Subcutaneous abdominal adipose tissue (tissue), 5 donors: ENCODE results near the gene NFKB1.
A peak's percentile ranks its signal among the peaks of the same experiment; 100 is the strongest.

Experiments used
- H3K27ac ChIP-seq: one replicate; pipeline ENCODE4 v1.7.0; 2013; ENCODE audit warnings: low read depth, mild to moderate bottlenecking, inconsistent platforms, low read length, moderate library complexity
- H3K27me3 ChIP-seq, 5 donors: one replicate each; pipeline ENCODE4 v1.7.0; 2013; ENCODE audit warnings: low read length in 5 of 5, inconsistent platforms in 1 of 5; ENCODE audit not compliant: control insufficient read depth in 5 of 5, insufficient read depth in 4 of 5
- H3K36me3 ChIP-seq, 5 donors: one replicate each; pipeline ENCODE4 v1.7.0; 2013; ENCODE audit warnings: low read length in 5 of 5; ENCODE audit not compliant: control insufficient read depth in 5 of 5, insufficient read depth in 5 of 5
- H3K4me1 ChIP-seq, 5 donors: one replicate each; pipeline ENCODE4 v1.7.0; 2013; ENCODE audit warnings: low read length in 5 of 5, mild to moderate bottlenecking in 3 of 5, moderate library complexity in 1 of 5; ENCODE audit not compliant: control insufficient read depth in 5 of 5, insufficient read depth in 5 of 5
- H3K4me3 ChIP-seq, 5 donors: one replicate each; pipeline ENCODE4 v1.7.0; 2013; ENCODE audit warnings: low read length in 5 of 5, low read depth in 1 of 5
- H3K9ac ChIP-seq, 5 donors: one replicate each; pipeline ENCODE4 v1.7.0; 2013; ENCODE audit warnings: low read length in 5 of 5, mild to moderate bottlenecking in 4 of 5, moderate library complexity in 3 of 5
- H3K9me3 ChIP-seq, 5 donors: one replicate each; pipeline ENCODE4 v1.7.0; 2013; ENCODE audit warnings: low read length in 5 of 5; ENCODE audit not compliant: control insufficient read depth in 5 of 5
- donor health status: healthy.
- donor health status: healthy.
- donor health status: healthy.
- donor health status: healthy.
- donor health status: healthy.

The NFKB1 gene

DNA sequence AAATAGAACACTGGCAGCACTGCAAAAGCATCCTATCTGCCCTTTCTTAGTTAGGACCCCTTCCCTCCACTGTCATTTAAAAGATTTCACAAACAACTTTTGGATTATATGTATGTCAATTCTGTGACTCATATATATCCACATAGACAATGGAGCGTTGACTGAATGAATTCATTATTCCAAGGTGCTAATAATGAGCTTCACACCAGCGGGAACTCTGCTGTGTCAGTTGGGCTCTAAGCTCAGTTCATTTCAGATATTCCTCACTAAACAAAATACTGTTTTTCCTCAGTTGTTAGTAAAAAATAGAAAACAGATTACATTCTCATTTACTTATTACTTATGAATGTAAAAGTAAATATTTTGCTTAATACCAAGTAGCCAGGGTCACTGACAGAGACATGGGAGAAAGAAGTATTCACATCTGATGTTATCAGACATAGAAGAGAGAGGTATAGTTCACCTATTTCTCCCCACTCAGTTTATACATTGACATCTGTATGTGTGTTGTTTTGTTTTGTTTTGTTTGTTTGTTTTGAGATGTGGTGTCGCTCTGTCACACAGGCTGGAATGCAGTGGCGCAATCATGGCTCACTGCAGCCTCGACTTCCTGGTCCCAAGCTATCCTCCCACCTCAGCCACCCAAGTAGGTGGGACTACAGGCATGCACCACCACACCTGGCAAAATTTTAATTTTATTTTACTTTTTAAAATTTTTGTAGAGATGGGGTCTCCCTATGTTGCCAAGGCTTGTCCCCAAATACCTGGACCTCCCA lies 10.9 kb downstream of the NFKB1 start:
- H3K9me3 ChIP-seq, result peaks cover 0 to 4% (median 0%) of the 10 kb centered on the region in 5 donors
- no peak overlapping the region for H3K4me3 ChIP-seq
- H3K27me3 ChIP-seq, result no peaks in the 10 kb centered on the region
- H3K36me3 ChIP-seq, result no peaks in the 10 kb centered on the region
- H3K27ac ChIP-seq, result no peak overlapping the region
- H3K9ac ChIP-seq, result no peak overlapping the region
- peaks cover 0 to 14% (median 6%) of the 10 kb centered on the region in 5 donors for H3K4me1 ChIP-seq

- H3K27ac ChIP-seq, result no peak overlapping the region
- peaks cover 0 to 4% (median 0%) of the 10 kb centered on the region in 5 donors for H3K9me3 ChIP-seq
- no peak overlapping the region for H3K9ac ChIP-seq
- no peak overlapping the region for H3K4me3 ChIP-seq
- H3K27me3 ChIP-seq, result no peaks in the 10 kb centered on the region
- peaks cover 4 to 16% (median 12%) of the 10 kb centered on the region in 5 donors for H3K4me1 ChIP-seq
- H3K36me3 ChIP-seq, result no peaks in the 10 kb centered on the region
These were observed 13.3 kb downstream of the NFKB1 start for GRCh38 chr4:102514298-102514964.

GRCh38 chr4:102517753-102518152 lies 16.6 kb downstream of the NFKB1 start:
- Histone ChIP-seq H3K36me3 (no peaks in the 10 kb centered on the region), H3K4me3 (no peak overlapping the region), H3K4me1 (peaks cover 4 to 21% (median 13%) of the 10 kb centered on the region in 5 donors), H3K9ac (no peak overlapping the region), H3K9me3 (peaks cover 0 to 4% (median 0%) of the 10 kb centered on the region in 5 donors), H3K27ac (no peak overlapping the region), H3K27me3 (no peaks in the 10 kb centered on the region)

- peaks cover 0 to 4% (median 0%) of the 10 kb centered on the region in 5 donors for H3K9me3 ChIP-seq
- peak overlapping the region; percentile 9 for H3K27ac ChIP-seq
- H3K4me3 ChIP-seq, result peak overlapping the region in 1 of 5 donors; percentile 22
- H3K36me3 ChIP-seq, result no peaks in the 10 kb centered on the region
- H3K27me3 ChIP-seq, result no peaks in the 10 kb centered on the region
- H3K4me1 ChIP-seq, result peaks cover 4 to 26% (median 13%) of the 10 kb centered on the region in 5 donors
- no peak overlapping the region for H3K9ac ChIP-seq
These were observed 17.6 kb downstream of the NFKB1 start for GRCh38 chr4:102518703-102519131.

GRCh38 chr4:102519925-102520324 lies 18.8 kb downstream of the NFKB1 start:
- Histone ChIP-seq H3K9ac (no peak overlapping the region), H3K36me3 (no peaks in the 10 kb centered on the region), H3K4me1 (peaks cover 4 to 30% (median 13%) of the 10 kb centered on the region in 5 donors), H3K27ac (no peak overlapping the region), H3K27me3 (no peaks in the 10 kb centered on the region), H3K4me3 (no peak overlapping the region), H3K9me3 (peaks cover 0 to 4% (median 0%) of the 10 kb centered on the region in 5 donors)

- peaks cover 0 to 2% (median 0%) of the 10 kb centered on the region in 5 donors for H3K9me3 ChIP-seq
- no peak overlapping the region for H3K4me3 ChIP-seq
- H3K36me3 ChIP-seq, result peaks cover 0 to 4% (median 0%) of the 10 kb centered on the region in 5 donors
- H3K27me3 ChIP-seq, result no peaks in the 10 kb centered on the region
- peaks cover 4 to 32% (median 13%) of the 10 kb centered on the region in 5 donors for H3K4me1 ChIP-seq
- no peak overlapping the region for H3K9ac ChIP-seq
- H3K27ac ChIP-seq, result no peak overlapping the region
These were observed 20.4 kb downstream of the NFKB1 start for GRCh38 chr4:102521570-102521969.

GRCh38 chr4:102522031-102522440 lies 20.9 kb downstream of the NFKB1 start:
- Histone ChIP-seq H3K27me3 (no peaks in the 10 kb centered on the region), H3K36me3 (peaks cover 0 to 4% (median 0%) of the 10 kb centered on the region in 5 donors), H3K27ac (no peak overlapping the region), H3K9me3 (no peaks in the 10 kb centered on the region), H3K4me1 (peaks cover 4 to 32% (median 13%) of the 10 kb centered on the region in 5 donors), H3K9ac (no peak overlapping the region), H3K4me3 (no peak overlapping the region)

GRCh38 chr4:102524691-102525090 lies 23.5 kb downstream of the NFKB1 start:
- Histone ChIP-seq H3K27me3 (no peaks in the 10 kb centered on the region), H3K9ac (no peak overlapping the region), H3K36me3 (peaks cover 0 to 6% (median 1%) of the 10 kb centered on the region in 5 donors), H3K27ac (no peak overlapping the region), H3K4me1 (peaks cover 0 to 29% (median 8%) of the 10 kb centered on the region in 5 donors), H3K9me3 (no peaks in the 10 kb centered on the region), H3K4me3 (no peak overlapping the region)

DNA sequence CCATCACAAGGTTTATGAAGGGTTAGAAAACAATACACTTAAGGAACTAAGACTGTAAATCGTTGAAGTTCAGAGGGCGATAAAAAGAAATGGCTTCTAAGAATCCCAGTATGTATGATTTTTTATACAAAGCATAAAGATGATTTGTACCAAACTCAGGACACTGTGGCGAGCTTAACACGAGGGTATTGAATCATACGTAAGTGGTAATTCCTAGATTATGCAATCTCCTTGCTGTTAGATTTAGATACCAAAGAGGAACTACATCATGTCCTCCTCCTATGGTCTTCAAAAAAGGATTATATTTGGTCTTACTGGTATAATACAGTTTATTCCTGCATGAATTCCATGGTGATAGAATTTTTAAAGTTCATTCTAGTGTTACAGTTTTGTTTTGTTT lies 23.9 kb downstream of the NFKB1 start:
- no peaks in the 10 kb centered on the region for H3K27me3 ChIP-seq
- H3K4me3 ChIP-seq, result no peak overlapping the region
- no peak overlapping the region for H3K9ac ChIP-seq
- no peak overlapping the region for H3K27ac ChIP-seq
- no peaks in the 10 kb centered on the region for H3K9me3 ChIP-seq
- H3K4me1 ChIP-seq, result peaks cover 0 to 29% (median 8%) of the 10 kb centered on the region in 5 donors
- H3K36me3 ChIP-seq, result peaks cover 0 to 9% (median 2%) of the 10 kb centered on the region in 5 donors

DNA sequence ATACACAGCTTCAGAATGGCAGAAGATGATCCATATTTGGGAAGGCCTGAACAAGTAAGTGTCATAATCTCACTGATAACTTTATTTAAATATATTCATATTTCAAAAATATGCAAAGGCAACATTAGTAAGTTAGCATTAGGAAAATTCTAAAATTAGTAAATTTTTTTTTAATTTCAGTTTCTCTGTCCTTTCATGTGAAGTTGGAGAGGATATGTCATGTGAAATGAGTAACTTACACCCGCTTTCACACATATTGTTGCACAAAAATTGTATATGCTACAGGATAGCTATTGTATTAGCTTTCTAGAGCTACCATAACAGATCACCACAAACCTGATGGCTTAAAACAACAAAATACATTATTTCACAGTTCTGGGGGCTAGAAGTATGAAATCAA lies 24.3 kb downstream of the NFKB1 start:
- Histone ChIP-seq H3K27ac (no peak overlapping the region), H3K36me3 (peaks cover 0 to 13% (median 2%) of the 10 kb centered on the region in 5 donors), H3K27me3 (no peaks in the 10 kb centered on the region), H3K9ac (no peak overlapping the region), H3K4me1 (peaks cover 0 to 29% (median 8%) of the 10 kb centered on the region in 5 donors), H3K9me3 (no peaks in the 10 kb centered on the region), H3K4me3 (no peak overlapping the region)
